PC-3 (cell line): Measurements from ENCODE around the gene MEGF6. TPM values are rescaled to one million over a fixed set of nuclear protein-coding genes. Genes with fewer than 3 reads are reported as not detected.

Source experiments
- ATAC-seq: fragments of 200-7000 bp; cut with Tn5 transposase; 2 replicates; pipeline ENCODE4 v1.9.1; 2020; ENCODE audit warnings: mild to moderate bottlenecking, moderate library complexity
- BruUV-seq: library from RNA; stranded (reverse); fragments of 400-500 nt; replicated peaks from 2 replicates; lab custom pipeline; 2021; lab: Mats Ljungman, UMichigan
- CTCF ChIA-PET: fragments of 300-600 bp; sonication (Branson Sonifier 250); formaldehyde crosslinking; loops from one replicate; lab custom pipeline; 2022; ENCODE audit warnings: antibody characterized with exemption; lab: Charles Lee
- POLR2A ChIA-PET: fragments of 300-600 bp; sonication (Branson Sonifier 250); formaldehyde crosslinking; loops from one replicate; lab custom pipeline; 2022; ENCODE audit warnings: antibody characterized with exemption; ENCODE audit not compliant: unreplicated experiment; lab: Charles Lee
- DNase-seq: peaks from one replicate; pipeline ENCODE4 v3.0.0-alpha.2; 2015
- H2AFZ ChIP-seq: fragments of 300-600 bp; sonication (generic); 2 replicates; pipeline ENCODE4 v1.6.0; 2016; ENCODE audit warnings: antibody characterized with exemption, low read length
- H3F3A ChIP-seq: fragments of 300-600 bp; sonication (generic); one replicate; pipeline ENCODE4 v1.6.0; 2017; ENCODE audit warnings: antibody characterized with exemption, low read length, control low read depth, mild to moderate bottlenecking; ENCODE audit not compliant: unreplicated experiment
- H3K27ac ChIP-seq: fragments of 300-600 bp; sonication (generic); 2 replicates; pipeline ENCODE4 v1.5.1; 2016; ENCODE audit warnings: mild to moderate bottlenecking, low read length
- H3K27me3 ChIP-seq: fragments of 300-600 bp; sonication (generic); 2 replicates; pipeline ENCODE4 v1.6.1; 2016; ENCODE audit warnings: low read length, mixed read lengths
- H3K36me3 ChIP-seq: fragments of 300-600 bp; sonication (generic); 2 replicates; pipeline ENCODE4 v1.6.1; 2016; ENCODE audit warnings: low read depth, mixed run types, low read length, mixed read lengths
- H3K4me1 ChIP-seq: fragments of 300-600 bp; sonication (generic); 2 replicates; pipeline ENCODE4 v1.5.1; 2016; ENCODE audit warnings: low read length; ENCODE audit not compliant: insufficient read depth
- H3K4me2 ChIP-seq: fragments of 300-600 bp; sonication (generic); 2 replicates; pipeline ENCODE4 v1.6.0; 2016; ENCODE audit warnings: low read length
- H3K4me3 ChIP-seq: fragments of 300-600 bp; sonication (generic); 2 replicates; pipeline ENCODE4 v1.5.1; 2016; ENCODE audit warnings: mild to moderate bottlenecking, low read length, mixed read lengths
- H3K79me2 ChIP-seq: fragments of 300-600 bp; sonication (generic); 2 replicates; pipeline ENCODE4 v1.6.1; 2017; ENCODE audit warnings: low read length, mixed read lengths
- H3K9ac ChIP-seq: fragments of 300-600 bp; sonication (generic); 2 replicates; pipeline ENCODE4 v1.6.0; 2016; ENCODE audit warnings: mild to moderate bottlenecking, low read length
- H3K9me2 ChIP-seq: fragments of 300-600 bp; sonication (generic); replicated peaks from 2 replicates; pipeline ENCODE4 v1.6.1; 2016; ENCODE audit warnings: mixed run types, low read length, mixed read lengths
- H3K9me3 ChIP-seq: fragments of 300-600 bp; sonication (generic); 2 replicates; pipeline ENCODE4 v1.6.1; 2016; ENCODE audit warnings: low read length, mixed read lengths
- H4K20me1 ChIP-seq: fragments of 300-600 bp; sonication (generic); 2 replicates; pipeline ENCODE4 v1.6.1; 2016; ENCODE audit warnings: low read length, mixed read lengths
- CTCF ChIP-seq: fragments of 300-600 bp; sonication (generic); conservative IDR thresholded peaks from 2 replicates; pipeline ENCODE4 v1.5.1; 2017; ENCODE audit warnings: antibody characterized with exemption, low read depth, mild to moderate bottlenecking, low read length
- EZH2 ChIP-seq: fragments of 300-600 bp; sonication (generic); IDR thresholded peaks from one replicate; pipeline ENCODE4 v1.6.1; 2017; ENCODE audit warnings: antibody characterized with exemption, mild to moderate bottlenecking, low read length; ENCODE audit not compliant: unreplicated experiment
- EZH2phosphoT487 ChIP-seq: fragments of 300-600 bp; sonication (generic); IDR thresholded peaks from 2 replicates; pipeline ENCODE4 v1.6.1; 2018; ENCODE audit warnings: mild to moderate bottlenecking, antibody characterized with exemption, low read length, borderline replicate concordance
- intact Hi-C: fragments of 100-400 bp; cut with micrococcal nuclease; formaldehyde crosslinking; loops from 2 replicates; pipeline ENCODE4 v1.9.0; 2023
- total RNA-seq: library from RNA; depleted of rRNA; stranded (reverse); fragments of >200 nt; gene quantifications from 2 replicates; pipeline ENCODE4 v1.2.3, GENCODE V29; 2014

Gene MEGF6
- total RNA-seq, 1 experiment from 2014 or later = 32.5 TPM

GRCh38 chr1:3606779-3607702, 4.3 kb downstream of the MEGF6 start:
- DNase-seq (no peak), ATAC-seq (no peak)
- no peaks in the 10 kb centered on the region for H3K9me2 ChIP-seq
- H3K79me2 ChIP-seq = no peaks in the 10 kb centered on the region
- H2AFZ ChIP-seq = no peak overlapping the region
- TF ChIP-seq EZH2 = no peak
- no peak for TF ChIP-seq CTCF
- no peak for TF ChIP-seq EZH2phosphoT487
- H3K4me3 ChIP-seq = no peak overlapping the region
- ChIA-PET CTCF (interaction anchor here (0.6 kb wide), 1 partner anchor 16 kb away, joined by 3 read pairs; no protein-coding TSS in a partner anchor), POLR2A (no interaction called here)
- H3K27ac ChIP-seq = no peak overlapping the region
- no peaks in the 10 kb centered on the region for H3K27me3 ChIP-seq
- no TSS peak for BruUV-seq
- no peaks in the 10 kb centered on the region for H3F3A ChIP-seq
- intact Hi-C loops = no loop called here
- H3K9me3 ChIP-seq = 0 out of 2 replicates have a peak, but pooled peaks cover 6% of the 10 kb centered on the region
- H3K4me2 ChIP-seq = no peak overlapping the region
- H3K4me1 ChIP-seq = peaks cover 7% of the 10 kb centered on the region; the same call in 1 of the 2 replicates
- H3K9ac ChIP-seq = no peak overlapping the region
- H4K20me1 ChIP-seq = no peaks in the 10 kb centered on the region
- no peaks in the 10 kb centered on the region for H3K36me3 ChIP-seq

- ChIA-PET POLR2A (no interaction called here), CTCF (interaction anchor here (0.8 kb wide), 1 partner anchor 14 kb away, joined by 5 read pairs; no protein-coding TSS in a partner anchor)
- 0 out of 2 replicates have a peak, but pooled peaks cover 6% of the 10 kb centered on the region for H3K9me3 ChIP-seq
- H3K9me2 ChIP-seq = no peaks in the 10 kb centered on the region
- no peaks in the 10 kb centered on the region for H3K79me2 ChIP-seq
- no peak for TF ChIP-seq EZH2phosphoT487
- TF ChIP-seq EZH2 = no peak
- TF ChIP-seq CTCF = no peak
- no TSS peak for BruUV-seq
- ATAC-seq (no peak), DNase-seq (no peak)
- no peak overlapping the region for H3K27ac ChIP-seq
- no peak overlapping the region for H3K4me2 ChIP-seq
- intact Hi-C loops = no loop called here
- H3F3A ChIP-seq = no peaks in the 10 kb centered on the region
- no peak overlapping the region for H3K9ac ChIP-seq
- no peak overlapping the region for H2AFZ ChIP-seq
- H3K27me3 ChIP-seq = no peaks in the 10 kb centered on the region
- H3K36me3 ChIP-seq = no peaks in the 10 kb centered on the region
- no peaks in the 10 kb centered on the region for H3K4me1 ChIP-seq
- no peak overlapping the region for H3K4me3 ChIP-seq
- no peaks in the 10 kb centered on the region for H4K20me1 ChIP-seq
Observed at GRCh38 chr1:3604997-3605823, 6.1 kb downstream of the MEGF6 start.
